ENCODE results near the gene KCP. TPM values are rescaled to one million over a fixed set of nuclear protein-coding genes. Genes with fewer than 3 reads are reported as not detected.

The KCP gene
- total and polyA plus RNA-seq, 4 experiments from 2014 or later, result 0.39 to 0.55 TPM; not detected in 2

DNA sequence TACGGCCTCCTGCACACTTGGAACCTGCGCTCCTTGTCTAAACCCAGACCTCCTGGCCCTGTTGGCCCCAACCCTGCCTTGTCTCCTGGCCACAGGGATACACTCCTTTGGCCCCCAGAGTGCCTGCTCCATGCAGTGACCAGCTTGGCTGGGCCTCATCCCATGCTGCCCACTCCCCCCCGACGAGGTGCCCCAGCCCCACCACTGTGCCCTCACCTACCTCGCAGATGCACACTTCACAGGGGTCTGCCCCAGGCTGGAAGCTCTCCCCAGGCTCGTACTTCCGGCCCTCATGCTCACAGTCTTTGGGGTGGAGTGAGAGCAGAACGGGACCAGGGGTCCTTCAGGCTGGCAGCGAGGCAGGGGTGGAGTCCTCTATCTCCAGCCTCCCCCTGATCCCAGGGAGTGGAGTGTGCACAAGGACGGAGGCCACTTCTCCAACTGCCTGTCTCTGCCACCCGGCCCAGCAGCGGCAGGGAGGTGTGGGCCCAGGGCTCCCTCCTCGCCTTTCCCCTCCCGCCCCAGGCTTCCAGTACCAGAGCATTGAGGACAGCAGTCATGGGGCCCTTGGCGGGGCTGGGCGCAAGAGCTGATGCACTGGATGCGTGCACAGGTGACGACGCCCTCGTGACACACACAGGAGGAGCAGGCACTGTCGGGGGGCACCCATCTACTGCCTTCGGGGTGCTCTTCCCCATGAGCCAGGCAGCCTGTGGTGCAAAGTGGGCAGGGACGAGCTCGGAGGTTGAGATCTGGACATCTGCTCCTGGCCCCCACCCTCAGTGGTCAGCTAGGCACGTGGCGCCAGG lies 25.7 kb downstream of the KCP start:
- no peaks in the 10 kb centered on the region for H3K9me3 ChIP-seq (ENCODE audit: control insufficient read depth in 1 of 2, low read length in 2 of 2)
- no peak overlapping the region for H3K27ac Mint-ChIP-seq
- no peak for DNase-seq
- intact Hi-C loops (cut with micrococcal nuclease), result no loop called here
- H3K27me3 Mint-ChIP-seq, result peaks cover 4 to 7% of the 10 kb centered on the region in 2 donors
- H3K4me3 Mint-ChIP-seq, result no peak overlapping the region
- ChIA-PET CTCF (ENCODE audit: partially characterized antibody) (interaction anchor here (1.2 to 7.1 kb wide), 6 partner anchors 23 to 274 kb away, joined by 4 to 68 read pairs (median 12); partner anchors contain the start of gene ATP6V1F), POLR2A (ENCODE audit: partially characterized antibody) (interaction anchor here (1.1 kb wide), 1 partner anchor 21 kb away, joined by 3 read pairs; no protein-coding TSS in a partner anchor)
- no peaks in the 10 kb centered on the region for H3K27me3 ChIP-seq (ENCODE audit: insufficient read depth, low read length)
- no peaks in the 10 kb centered on the region for H3K4me1 ChIP-seq (ENCODE audit: insufficient read depth, low read length)
- H3K36me3 ChIP-seq (ENCODE audit: insufficient read depth, low read length), result no peaks in the 10 kb centered on the region
- no peak overlapping the region for H3K27ac ChIP-seq (ENCODE audit: low read depth, low read length)
- H3K9me3 Mint-ChIP-seq, result no peaks in the 10 kb centered on the region
- H3K36me3 Mint-ChIP-seq, result no peaks in the 10 kb centered on the region
- H3K4me1 Mint-ChIP-seq, result peaks cover 0 to 4% (median 2%) of the 10 kb centered on the region in 4 donors
- H3K4me3 ChIP-seq (ENCODE audit: low read length in 2 of 2), result no peak overlapping the region

DNA sequence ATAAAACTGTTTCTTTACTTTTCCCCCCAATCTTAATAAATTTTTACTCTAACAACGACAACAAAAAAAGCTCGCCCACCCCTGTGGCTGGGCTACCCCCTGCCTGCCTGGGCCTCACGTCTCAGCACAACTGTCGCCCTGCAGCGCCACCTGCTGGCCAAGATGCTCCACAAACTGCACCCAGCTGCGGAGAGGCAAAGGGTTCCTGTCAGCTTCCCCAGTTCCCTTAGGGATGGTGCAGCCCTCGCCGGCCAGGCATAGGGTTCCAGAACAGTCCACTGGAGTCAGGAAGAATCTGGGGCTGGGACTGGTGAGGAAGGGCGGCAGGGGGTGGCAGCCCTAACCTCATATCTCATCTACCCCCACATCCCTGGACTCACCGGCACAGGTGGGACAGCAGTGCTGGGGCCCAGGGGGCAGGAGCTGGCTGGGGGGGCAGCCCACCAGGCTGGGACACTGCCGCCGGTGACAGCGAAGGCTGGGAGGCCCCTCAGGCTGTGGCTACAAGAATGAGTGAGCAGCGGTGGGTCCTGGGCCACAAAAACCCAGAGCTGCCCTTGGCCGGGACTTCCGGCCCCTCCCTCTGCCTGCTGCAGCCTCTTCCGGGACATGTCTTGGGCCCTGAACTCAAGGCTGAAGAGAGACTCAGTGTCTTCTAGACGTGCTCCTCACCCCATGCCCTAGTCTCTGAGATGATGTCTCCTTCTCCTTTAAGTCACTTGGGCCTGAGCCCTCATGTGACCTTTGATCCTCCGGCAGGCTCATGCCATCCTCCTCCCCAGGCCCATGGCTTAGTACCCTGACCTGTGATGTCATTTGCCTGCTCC lies 26.7 kb downstream of the KCP start:
- Histone ChIP-seq H3K27ac (ENCODE audit: low read depth, low read length) (no peak overlapping the region), H3K4me3 (ENCODE audit: low read length in 2 of 2) (no peak overlapping the region), H3K27me3 (ENCODE audit: insufficient read depth, low read length) (no peaks in the 10 kb centered on the region), H3K4me1 (ENCODE audit: insufficient read depth, low read length) (no peaks in the 10 kb centered on the region), H3K36me3 (ENCODE audit: insufficient read depth, low read length) (no peaks in the 10 kb centered on the region), H3K9me3 (ENCODE audit: control insufficient read depth in 1 of 2, low read length in 2 of 2) (no peaks in the 10 kb centered on the region)
- ChIA-PET CTCF (ENCODE audit: partially characterized antibody) (interaction anchor here (0.7 to 7.1 kb wide), 29 partner anchors 9 to 457 kb away, joined by 3 to 68 read pairs (median 5); partner anchors contain the start of genes ATP6V1F, CALU and METTL2B), POLR2A (ENCODE audit: partially characterized antibody) (interaction anchor here (0.6 to 1.1 kb wide), 4 partner anchors 20 to 93 kb away, joined by 3 to 4 read pairs (median 3); partner anchors contain the start of gene CCDC136)
- Mint-ChIP-seq H3K27ac (peak overlapping the region in 3 of 7 donors; percentile 38 to 69 (median 66)), H3K36me3 (no peaks in the 10 kb centered on the region), H3K4me1 (peaks cover 0 to 4% (median 2%) of the 10 kb centered on the region in 4 donors), H3K4me3 (peak overlapping the region in 5 of 8 donors; percentile 11 to 49 (median 31)), H3K27me3 (peaks cover 1 to 5% of the 10 kb centered on the region in 2 donors), H3K9me3 (no peaks in the 10 kb centered on the region)
- intact Hi-C loops (cut with micrococcal nuclease), result loop anchor here (1.0 kb wide), 4 partner anchors 15 to 408 kb away; partner anchors contain the start of gene METTL2B
- peak; percentile 75 to 82 (median 76) for DNase-seq

DNA sequence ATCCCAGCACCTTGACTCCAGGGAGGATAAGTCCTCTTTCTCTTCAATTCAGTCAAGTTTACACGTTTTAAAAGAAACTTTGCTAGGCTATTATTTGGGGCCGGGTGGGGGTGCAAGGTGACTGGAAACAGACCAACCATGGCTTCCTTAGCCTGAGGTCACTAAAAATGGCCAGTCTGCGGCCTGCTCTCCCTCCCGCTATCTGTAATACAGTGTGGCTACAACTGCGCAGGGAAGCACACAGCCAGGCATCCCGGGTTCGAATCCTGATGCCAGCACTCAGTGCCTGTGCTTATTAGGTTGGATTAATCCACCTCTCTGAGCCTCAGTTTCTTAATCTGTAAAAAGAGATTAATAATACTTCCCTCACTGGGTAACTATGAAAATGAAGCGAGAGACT lies 28.4 kb downstream of the KCP start:
- Mint-ChIP-seq H3K9me3 (no peaks in the 10 kb centered on the region), H3K4me3 (no peak overlapping the region), H3K36me3 (no peaks in the 10 kb centered on the region), H3K27me3 (peaks cover 1 to 5% of the 10 kb centered on the region in 2 donors), H3K27ac (no peak overlapping the region), H3K4me1 (peaks cover 0 to 7% (median 2%) of the 10 kb centered on the region in 4 donors)
- H3K4me1 ChIP-seq (ENCODE audit: insufficient read depth, low read length), result peaks cover 3% of the 10 kb centered on the region
- H3K4me3 ChIP-seq (ENCODE audit: low read length in 2 of 2), result no peak overlapping the region
- no peaks in the 10 kb centered on the region for H3K9me3 ChIP-seq (ENCODE audit: control insufficient read depth in 1 of 2, low read length in 2 of 2)
- no peak for DNase-seq
- no peaks in the 10 kb centered on the region for H3K27me3 ChIP-seq (ENCODE audit: insufficient read depth, low read length)
- ChIA-PET POLR2A (ENCODE audit: partially characterized antibody) (no interaction called here), CTCF (ENCODE audit: partially characterized antibody) (interaction anchor here (1.6 to 7.1 kb wide), 7 partner anchors 20 to 408 kb away, joined by 6 to 68 read pairs (median 8); partner anchors contain the start of gene ATP6V1F)
- no peak overlapping the region for H3K27ac ChIP-seq (ENCODE audit: low read depth, low read length)
- intact Hi-C loops (cut with micrococcal nuclease), result no loop called here
- no peaks in the 10 kb centered on the region for H3K36me3 ChIP-seq (ENCODE audit: insufficient read depth, low read length)

DNA sequence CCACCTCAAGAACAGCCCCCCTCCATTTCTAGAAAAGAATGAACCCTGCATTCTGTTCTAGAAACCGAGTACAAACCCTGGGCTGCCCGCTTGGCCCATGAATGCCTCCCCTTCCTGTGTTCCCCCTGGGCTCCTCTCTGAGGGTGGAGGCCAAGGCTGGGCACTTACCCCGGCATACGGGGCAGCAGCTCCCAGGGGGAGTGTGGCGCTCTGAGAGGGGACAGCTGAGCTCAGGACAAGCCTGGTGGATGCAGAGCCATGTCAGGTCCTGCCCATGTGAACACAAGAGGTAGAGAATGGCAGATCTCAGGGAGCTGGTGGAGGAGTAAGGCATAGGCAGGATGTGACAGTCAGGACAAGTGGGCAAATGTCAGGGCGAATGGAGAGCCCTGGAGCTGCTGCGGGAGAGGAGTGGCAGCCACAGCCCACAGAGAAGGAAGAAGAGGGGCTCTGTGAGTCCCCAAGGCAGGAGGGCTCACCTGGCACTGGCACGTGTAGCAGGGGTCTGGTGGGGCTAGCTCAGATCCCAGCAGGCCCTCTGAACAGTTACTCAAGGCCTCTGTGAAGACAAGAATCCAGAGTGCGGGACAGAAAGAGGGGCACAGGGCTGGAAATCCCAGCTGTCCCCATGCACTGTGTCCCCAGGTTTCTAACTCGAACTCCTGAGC lies 28.9 kb downstream of the KCP start:
- CTCF ChIA-PET (ENCODE audit: partially characterized antibody), result interaction anchor here (2.3 to 7.1 kb wide), 4 partner anchors 19 to 273 kb away, joined by 6 to 68 read pairs (median 34); partner anchors contain the start of gene ATP6V1F
- no peaks in the 10 kb centered on the region for H3K36me3 ChIP-seq (ENCODE audit: insufficient read depth, low read length)
- H3K4me1 ChIP-seq (ENCODE audit: insufficient read depth, low read length), result peaks cover 3% of the 10 kb centered on the region
- intact Hi-C loops (cut with micrococcal nuclease), result no loop called here
- H3K4me1 Mint-ChIP-seq, result peaks cover 0 to 7% (median 2%) of the 10 kb centered on the region in 4 donors
- H3K36me3 Mint-ChIP-seq, result no peaks in the 10 kb centered on the region
- H3K9me3 Mint-ChIP-seq, result no peaks in the 10 kb centered on the region
- POLR2A ChIA-PET (ENCODE audit: partially characterized antibody), result no interaction called here
- no peak overlapping the region for H3K4me3 ChIP-seq (ENCODE audit: low read length in 2 of 2)
- H3K27ac ChIP-seq (ENCODE audit: low read depth, low read length), result no peak overlapping the region
- H3K27me3 ChIP-seq (ENCODE audit: insufficient read depth, low read length), result no peaks in the 10 kb centered on the region
- no peak overlapping the region for H3K4me3 Mint-ChIP-seq
- H3K27ac Mint-ChIP-seq, result no peak overlapping the region
- H3K27me3 Mint-ChIP-seq, result peaks cover 1 to 5% of the 10 kb centered on the region in 2 donors
- no peaks in the 10 kb centered on the region for H3K9me3 ChIP-seq (ENCODE audit: control insufficient read depth in 1 of 2, low read length in 2 of 2)
- no peak for DNase-seq

DNA sequence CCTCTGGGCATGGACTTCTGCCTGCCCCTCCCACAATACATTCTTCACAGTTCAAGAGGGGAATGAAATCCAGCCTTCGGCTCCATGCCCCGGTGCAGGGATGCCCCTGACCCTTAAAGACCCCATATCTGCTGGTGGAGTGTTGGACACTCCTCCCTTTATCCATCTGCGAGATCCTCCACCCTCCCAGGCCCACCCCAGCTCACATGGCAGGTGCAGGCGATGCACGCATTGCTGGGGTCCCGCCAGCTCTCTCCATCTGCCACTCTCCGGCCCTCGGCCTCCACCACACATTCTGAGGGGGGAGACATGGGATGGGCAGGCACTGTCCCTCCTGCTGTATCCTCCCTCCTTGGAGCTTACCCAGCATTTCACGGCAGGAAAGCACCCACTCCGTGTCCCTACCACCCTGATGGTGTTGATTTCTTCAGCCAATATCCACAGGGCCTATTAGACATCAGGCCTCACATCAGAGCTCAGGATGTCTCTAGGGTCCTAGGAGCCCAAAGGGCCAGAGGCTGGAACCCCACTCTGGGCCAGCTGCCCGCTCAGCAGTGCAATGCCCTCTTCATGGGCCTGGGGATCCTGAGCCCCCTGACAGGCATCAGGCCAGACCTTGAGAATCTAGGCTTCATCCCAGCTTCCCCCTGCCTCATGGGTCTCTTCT lies 29.6 kb downstream of the KCP start:
- intact Hi-C loops (cut with micrococcal nuclease), result no loop called here
- Mint-ChIP-seq H3K4me3 (no peak overlapping the region), H3K27ac (peak overlapping the region in 1 of 7 donors; percentile 61)

DNA sequence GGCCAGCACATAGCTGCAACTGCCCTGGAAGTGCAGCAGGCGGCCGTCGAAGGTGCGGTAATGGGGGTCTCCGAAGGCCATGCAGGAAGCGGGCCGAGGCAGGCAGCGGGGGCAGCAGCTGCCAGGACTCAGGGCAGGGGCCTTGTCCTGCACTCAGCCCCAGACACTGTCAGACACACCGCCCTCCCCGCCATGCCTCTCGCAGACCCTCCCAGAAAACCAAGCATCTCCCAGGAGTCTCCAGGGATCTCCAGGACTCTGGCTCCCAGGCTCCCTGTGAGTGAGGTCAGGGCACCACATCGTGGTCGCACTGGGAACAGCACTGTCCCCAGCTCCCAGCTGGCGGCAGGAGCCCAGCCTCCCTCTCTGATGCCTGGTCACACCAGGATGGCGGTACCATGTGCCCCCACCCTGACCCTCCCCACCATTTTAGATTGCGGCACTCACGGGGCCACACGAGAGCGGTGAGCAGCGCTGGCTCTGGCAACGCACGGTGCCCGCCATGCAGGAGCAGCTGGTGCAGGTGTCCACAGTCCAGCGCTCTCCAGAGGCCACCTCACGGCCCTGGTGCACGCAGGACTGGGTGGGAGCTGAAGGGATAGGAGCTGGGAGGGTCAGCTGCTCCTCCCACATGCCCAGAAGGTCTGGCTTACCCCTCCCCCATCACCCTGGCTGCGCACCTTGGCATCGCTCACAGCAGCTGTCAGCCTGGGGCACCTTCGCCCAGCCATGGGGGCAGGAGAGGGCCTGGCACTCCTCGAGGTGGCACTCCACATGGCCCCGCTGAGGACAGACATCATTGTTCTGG lies 30.4 kb downstream of the KCP start:
- no peak overlapping the region for H3K4me3 Mint-ChIP-seq
- H3K4me3 ChIP-seq (ENCODE audit: low read length in 2 of 2), result no peak overlapping the region
- H3K4me1 Mint-ChIP-seq, result peaks cover 0 to 7% (median 2%) of the 10 kb centered on the region in 4 donors
- H3K27ac Mint-ChIP-seq, result no peak overlapping the region
- no peaks in the 10 kb centered on the region for H3K9me3 ChIP-seq (ENCODE audit: control insufficient read depth in 1 of 2, low read length in 2 of 2)
- H3K27ac ChIP-seq (ENCODE audit: low read depth, low read length), result no peak overlapping the region
- no peak for DNase-seq
- H3K27me3 Mint-ChIP-seq, result peaks cover 0 to 3% of the 10 kb centered on the region in 2 donors
- intact Hi-C loops (cut with micrococcal nuclease), result no loop called here
- ChIA-PET CTCF (ENCODE audit: partially characterized antibody) (interaction anchor here (1.1 to 7.1 kb wide), 4 partner anchors 13 to 453 kb away, joined by 4 to 68 read pairs (median 33); partner anchors contain the start of gene ATP6V1F), POLR2A (ENCODE audit: partially characterized antibody) (no interaction called here)
- H3K4me1 ChIP-seq (ENCODE audit: insufficient read depth, low read length), result peaks cover 3% of the 10 kb centered on the region
- H3K36me3 Mint-ChIP-seq, result no peaks in the 10 kb centered on the region
- no peaks in the 10 kb centered on the region for H3K27me3 ChIP-seq (ENCODE audit: insufficient read depth, low read length)
- H3K9me3 Mint-ChIP-seq, result no peaks in the 10 kb centered on the region
- H3K36me3 ChIP-seq (ENCODE audit: insufficient read depth, low read length), result no peaks in the 10 kb centered on the region

More for the DNA sequence above, 29.6 kb downstream of the KCP start:
- ChIA-PET POLR2A (ENCODE audit: partially characterized antibody) (no interaction called here), CTCF (ENCODE audit: partially characterized antibody) (interaction anchor here (1.1 to 7.1 kb wide), 5 partner anchors 13 to 453 kb away, joined by 4 to 68 read pairs (median 8); partner anchors contain the start of gene ATP6V1F)
- Mint-ChIP-seq H3K9me3 (no peaks in the 10 kb centered on the region), H3K27me3 (peaks cover 1 to 5% of the 10 kb centered on the region in 2 donors), H3K4me1 (peaks cover 0 to 7% (median 2%) of the 10 kb centered on the region in 4 donors), H3K36me3 (no peaks in the 10 kb centered on the region)
- Histone ChIP-seq H3K4me1 (ENCODE audit: insufficient read depth, low read length) (peaks cover 3% of the 10 kb centered on the region), H3K27ac (ENCODE audit: low read depth, low read length) (no peak overlapping the region), H3K9me3 (ENCODE audit: control insufficient read depth in 1 of 2, low read length in 2 of 2) (no peaks in the 10 kb centered on the region), H3K36me3 (ENCODE audit: insufficient read depth, low read length) (no peaks in the 10 kb centered on the region), H3K4me3 (ENCODE audit: low read length in 2 of 2) (no peak overlapping the region), H3K27me3 (ENCODE audit: insufficient read depth, low read length) (no peaks in the 10 kb centered on the region)
- no peak for DNase-seq
